SU-DHL-6 (cell line): ENCODE measurements around the gene FNDC7.

Experiments
- CTCF ChIP-seq: fragments of 200-600 bp; sonication (generic); IDR thresholded peaks from one replicate; pipeline ENCODE4 v1.5.1; 2017; ENCODE audit warnings: antibody characterized with exemption, mild to moderate bottlenecking, low read length, moderate library complexity; ENCODE audit not compliant: insufficient read depth, poor library complexity, severe bottlenecking
- EZH2phosphoT487 ChIP-seq: fragments of 200-600 bp; sonication (generic), shearing (Covaris generic); conservative IDR thresholded peaks from 2 replicates; pipeline ENCODE4 v1.6.1; 2018; ENCODE audit warnings: mild to moderate bottlenecking, antibody characterized with exemption, low read length, moderate library complexity, mixed read lengths

GRCh38 chr1:108749081-108749480 is 36.4 kb downstream of the FNDC7 start:
- TF ChIP-seq CTCF: no peak
- TF ChIP-seq EZH2phosphoT487: no peak
